Gastrocnemius medialis (tissue), 4 donors: Measurements from ENCODE around the gene ST8SIA6.

Experiments used
- CTCF ChIP-seq, 5 experiments: fragments of 450-650 bp in 3 of 5; fragments of 200-600 bp in 2 of 5; sonication (generic) in 2 of 5; IDR thresholded peaks in 4 of 5; conservative IDR thresholded peaks in 1 of 5; 1 replicate in 4 of 5; 2 replicates in 1 of 5; pipeline ENCODE4 v1.5.1; 2016 to 2019; ENCODE audit warnings: antibody characterized with exemption in 5 of 5, mild to moderate bottlenecking in 3 of 5, moderate library complexity in 3 of 5
- POLR2A ChIP-seq, 2 donors: fragments of 450-650 bp; IDR thresholded peaks; one replicate each; pipeline ENCODE4 v1.6.1; 2017; ENCODE audit warnings: antibody characterized with exemption in 2 of 2, mild to moderate bottlenecking in 2 of 2, moderate library complexity in 2 of 2

GRCh38 chr10:17445400-17445998 is 8.9 kb downstream of the ST8SIA6 start:
- TF ChIP-seq CTCF (IDR thresholded peaks at IDR 0.05 in 4 of 5, conservative IDR thresholded peaks at IDR 0.05 in 1 of 5) (no peak), POLR2A (IDR thresholded peaks at IDR 0.05) (no peak)
